ENCODE measurements around the gene HDC.

HDC gene

DNA sequence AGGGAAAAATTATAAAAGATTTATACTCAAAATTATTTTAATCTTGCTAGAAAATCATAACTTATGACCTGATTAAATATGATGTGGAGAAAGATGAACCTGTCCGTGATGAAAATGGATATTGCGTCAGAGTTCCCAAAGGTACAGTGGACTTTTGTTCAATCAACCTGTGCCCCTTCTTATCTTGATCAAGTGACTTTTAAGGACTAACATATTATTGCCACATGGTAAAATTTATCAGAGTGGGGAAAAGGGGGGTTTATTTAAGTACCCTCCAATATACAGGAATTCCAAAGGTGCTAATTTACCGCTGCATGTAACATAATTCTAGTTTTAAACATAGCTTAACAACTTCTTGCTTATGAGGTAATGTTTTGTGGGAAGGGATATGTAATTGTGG is 39.6 kb downstream of the HDC start:
- DNase-seq (ENCODE audit: low read depth) = no peak

- no peak for DNase-seq (ENCODE audit: low read depth)
Measured at GRCh38 chr15:50225057-50225456, 40.5 kb downstream of the HDC start.

GRCh38 chr15:50224606-50225005 is 40.9 kb downstream of the HDC start:
- DNase-seq (ENCODE audit: low read depth) = no peak

DNA sequence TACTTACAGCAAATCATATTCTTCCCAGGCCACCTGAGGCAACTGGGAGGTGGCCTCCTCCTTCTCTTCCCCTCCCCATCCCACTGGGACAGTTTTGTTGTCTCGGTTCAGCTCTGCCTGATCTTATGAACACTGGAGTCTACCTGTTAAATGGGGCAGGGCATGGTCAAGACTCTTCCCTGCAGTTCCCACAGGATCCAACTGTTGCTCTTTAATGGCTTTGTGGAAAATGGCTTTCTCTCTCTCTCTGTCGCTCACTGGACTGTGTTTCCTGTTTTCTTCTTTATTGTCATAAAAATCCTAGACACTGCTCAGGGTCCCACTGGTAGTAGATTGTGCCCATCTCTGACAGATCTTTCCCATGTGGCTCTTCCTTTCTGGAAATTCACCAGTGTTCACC is 43.3 kb downstream of the HDC start:
- DNase-seq (ENCODE audit: low read depth) = no peak

DNA sequence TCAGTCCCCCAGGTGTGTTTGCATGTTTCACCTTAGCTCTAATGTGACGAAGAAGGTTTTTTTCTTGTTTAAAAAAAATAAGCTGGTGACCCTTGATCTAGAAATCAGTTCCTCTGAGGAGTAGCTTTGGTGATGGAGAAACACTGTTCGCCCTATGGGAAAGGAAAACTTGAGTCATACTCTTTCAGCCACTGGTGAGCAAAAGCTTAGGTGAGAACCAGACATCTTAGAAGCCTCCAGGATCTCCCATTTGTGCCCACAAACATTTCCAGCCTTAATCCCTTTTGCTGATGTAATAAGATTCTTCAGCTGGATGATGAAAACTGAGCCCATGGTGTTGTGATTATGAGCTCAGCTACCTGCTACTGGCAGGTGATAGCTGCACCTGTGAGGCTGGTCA is 45.7 kb downstream of the HDC start:
- no peak for DNase-seq (ENCODE audit: low read depth)

GRCh38 chr15:50218691-50219090 is 46.8 kb downstream of the HDC start:
- DNase-seq (ENCODE audit: low read depth) = no peak

DNA sequence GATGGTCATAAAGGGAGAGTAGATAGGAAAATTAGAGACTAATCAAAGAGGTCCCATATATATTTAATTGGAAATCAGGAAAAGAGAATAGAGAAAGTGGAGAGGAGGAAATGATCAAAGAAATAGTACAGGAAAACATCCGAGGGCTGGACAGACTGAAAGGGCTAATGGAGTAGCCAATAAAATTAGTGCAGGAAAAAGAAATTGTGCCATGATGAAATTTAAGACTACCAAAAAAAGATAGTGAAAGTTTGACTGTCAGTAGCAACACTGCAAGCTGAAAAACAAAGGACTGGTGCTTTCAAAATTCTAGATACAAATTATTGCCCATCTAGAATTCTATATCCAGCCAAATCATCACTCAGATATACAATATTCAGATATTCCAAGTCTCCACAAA is 47.2 kb downstream of the HDC start:
- no peak for DNase-seq (ENCODE audit: low read depth)

GRCh38 chr15:50210462-50211157 is 54.9 kb downstream of the HDC start:
- DNase-seq (ENCODE audit: low read depth) = no peak

DNA sequence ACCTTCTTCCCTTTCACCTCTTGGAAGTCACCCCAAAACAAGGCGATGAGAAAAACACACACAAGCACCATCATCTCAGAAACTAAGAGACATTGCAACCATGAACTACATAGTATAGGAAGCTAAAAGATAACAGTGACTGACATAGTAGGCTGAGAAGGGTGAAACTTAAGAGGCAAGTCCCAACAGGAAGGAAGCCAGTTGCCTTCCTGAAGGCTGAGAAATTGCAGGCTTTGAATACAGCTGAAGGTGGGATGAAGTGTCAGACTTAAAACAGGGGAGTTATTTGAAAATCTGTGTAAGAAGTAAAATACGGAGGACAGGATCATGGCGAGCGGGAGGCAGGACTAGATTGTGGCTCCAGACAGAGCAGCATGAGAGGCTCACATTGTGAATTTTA is 55.7 kb downstream of the HDC start:
- no peak for DNase-seq (ENCODE audit: low read depth)

GRCh38 chr15:50206020-50206419 is 59.5 kb downstream of the HDC start:
- no peak for DNase-seq (ENCODE audit: low read depth)

DNA sequence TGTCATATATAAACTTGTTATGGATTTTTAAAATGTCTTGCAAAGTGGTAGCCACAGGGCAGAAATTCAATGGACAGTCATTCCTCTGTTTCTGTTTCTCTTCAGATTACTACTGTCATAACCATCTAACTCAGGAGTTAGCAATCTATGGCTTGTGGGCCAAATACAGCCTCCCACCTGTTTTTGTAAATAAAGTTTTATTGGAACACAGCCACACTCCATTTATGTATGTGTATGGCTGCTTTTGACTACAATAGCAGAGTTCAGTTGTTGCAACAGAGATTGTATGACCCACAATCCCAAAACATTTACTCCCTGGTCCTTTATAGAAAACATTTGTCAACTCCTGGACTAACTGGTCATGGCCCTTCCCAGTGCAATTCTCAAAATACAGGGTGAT is 63.5 kb downstream of the HDC start:
- no peak for DNase-seq (ENCODE audit: low read depth)

GRCh38 chr15:50192926-50193620 is 72.5 kb downstream of the HDC start:
- DNase-seq (ENCODE audit: low read depth) = no peak

DNA sequence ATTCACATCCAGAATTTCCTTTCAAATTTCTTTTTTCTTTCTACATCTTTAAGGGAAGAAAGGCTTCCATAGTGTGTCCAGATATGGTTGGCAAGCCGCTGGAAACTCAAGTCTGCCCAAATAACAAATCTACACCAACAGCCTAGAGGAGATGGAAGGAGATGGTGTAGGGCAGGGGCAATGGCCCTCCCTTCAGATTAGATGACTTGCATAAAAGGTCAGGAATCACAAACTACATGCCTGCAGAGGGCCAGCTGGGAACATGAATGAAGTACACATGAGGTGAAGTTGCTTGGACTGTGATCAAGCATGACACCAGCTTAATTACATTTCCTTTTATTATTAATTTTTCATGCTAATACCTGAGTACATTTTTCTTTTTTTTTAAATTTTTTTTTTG is 73.4 kb downstream of the HDC start:
- DNase-seq (ENCODE audit: low read depth) = no peak

Data from stimulated activated CD8-positive, alpha-beta memory T cell treated with anti-CD3 and anti-CD28 coated beads, Interleukin-15, amount 100 ng/mL, for 1 hour (primary cell).